Ishikawa (cell line): ENCODE results near the gene MOB3A.

Experiments
- CEBPB ChIP-seq: IDR thresholded peaks from 2 replicates; pipeline ENCODE4 v1.6.1; 2012
- CREB1 ChIP-seq: IDR thresholded peaks from 2 replicates; pipeline ENCODE4 v1.6.1; 2012; ENCODE audit warnings: low read depth
- EGR1 ChIP-seq: IDR thresholded peaks from 2 replicates; pipeline ENCODE4 v1.6.1; 2012
- EP300 ChIP-seq: IDR thresholded peaks from 2 replicates; pipeline ENCODE4 v1.6.1; 2012; ENCODE audit warnings: borderline replicate concordance
- FOXM1 ChIP-seq: IDR thresholded peaks from 2 replicates; pipeline ENCODE4 v1.6.1; 2012; ENCODE audit warnings: low read depth, borderline replicate concordance
- MAX ChIP-seq: IDR thresholded peaks from 2 replicates; pipeline ENCODE4 v1.6.1; 2012
- NFIC ChIP-seq: IDR thresholded peaks from 2 replicates; pipeline ENCODE4 v1.6.1; 2012
- RAD21 ChIP-seq: IDR thresholded peaks from 2 replicates; pipeline ENCODE4 v1.6.1; 2012; ENCODE audit warnings: low read depth
- TAF1 ChIP-seq: IDR thresholded peaks from 2 replicates; pipeline ENCODE4 v1.6.1; 2012; ENCODE audit warnings: low read depth, mild to moderate bottlenecking
- TCF12 ChIP-seq: IDR thresholded peaks from 2 replicates; pipeline ENCODE4 v1.6.1; 2012; ENCODE audit warnings: low read depth
- TEAD4 ChIP-seq: IDR thresholded peaks from 2 replicates; pipeline ENCODE4 v1.6.1; 2012
- YY1 ChIP-seq: IDR thresholded peaks from 2 replicates; pipeline ENCODE4 v1.6.1; 2012; ENCODE audit warnings: low read depth
- ZBTB7A ChIP-seq: IDR thresholded peaks from 2 replicates; pipeline ENCODE4 v1.6.1; 2012; ENCODE audit warnings: low read depth
- TF ChIP-seq, protein P1 (sequence below): IDR thresholded peaks from 2 replicates; pipeline ENCODE4 v1.6.1; 2012; ENCODE audit warnings: low read depth, mild to moderate bottlenecking
- TF ChIP-seq, protein P2 (sequence below): IDR thresholded peaks from 2 replicates; pipeline ENCODE4 v1.6.1; 2012

The MOB3A gene

DNA sequence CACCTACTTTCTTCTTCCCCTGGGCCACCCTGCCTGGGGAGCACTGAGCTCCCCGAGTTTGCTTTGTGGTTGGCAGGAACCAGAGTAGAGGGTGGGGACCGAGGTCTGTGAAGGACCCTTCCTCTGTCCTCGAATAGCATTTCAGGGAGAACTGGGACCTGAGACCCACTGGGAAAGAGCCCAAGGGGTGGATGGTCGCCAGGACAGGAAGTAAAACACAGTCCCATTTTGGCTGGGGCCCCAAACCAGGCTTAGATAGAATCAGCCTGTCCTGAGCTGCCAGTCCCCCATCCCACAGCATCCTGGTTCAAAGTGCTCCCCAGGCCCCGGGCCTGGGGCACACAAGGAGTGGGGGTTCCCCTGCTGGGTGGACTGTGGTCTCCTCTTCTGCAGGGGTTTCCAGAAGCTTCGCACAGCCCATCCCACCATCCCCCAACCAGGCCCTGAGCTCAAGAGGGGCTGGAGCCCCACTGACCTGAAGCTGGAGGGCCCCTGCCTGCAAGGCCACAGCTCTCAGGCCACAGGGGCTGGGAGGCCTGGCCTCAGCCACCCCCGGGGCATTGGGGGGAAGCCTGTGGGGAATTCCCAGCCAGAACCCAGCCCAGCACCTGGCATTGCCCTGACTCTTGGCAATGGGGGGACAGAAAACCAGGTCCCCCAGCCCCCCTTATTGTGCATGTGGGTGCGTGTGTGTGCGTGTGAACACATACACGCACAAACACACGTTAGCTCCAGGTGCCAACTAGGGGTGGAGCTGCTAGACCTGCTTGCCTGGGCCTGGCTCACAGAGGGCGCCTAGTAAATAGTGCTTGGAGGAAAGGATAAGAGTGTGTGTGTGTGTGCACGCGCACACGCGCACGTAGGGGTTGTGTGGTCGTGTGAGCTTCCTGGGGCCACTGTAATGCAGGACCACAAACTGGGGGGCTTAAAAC lies 44.1 kb downstream of the MOB3A start:
- TF ChIP-seq CEBPB (no peak), NFIC (no peak), RAD21 (no peak), CREB1 (no peak), TAF1 (no peak), MAX (no peak), TEAD4 (no peak), EGR1 (no peak), TCF12 (no peak), FOXM1 (no peak), EP300 (no peak), YY1 (no peak), ZBTB7A (no peak)
- TF ChIP-seq, protein P1, sequence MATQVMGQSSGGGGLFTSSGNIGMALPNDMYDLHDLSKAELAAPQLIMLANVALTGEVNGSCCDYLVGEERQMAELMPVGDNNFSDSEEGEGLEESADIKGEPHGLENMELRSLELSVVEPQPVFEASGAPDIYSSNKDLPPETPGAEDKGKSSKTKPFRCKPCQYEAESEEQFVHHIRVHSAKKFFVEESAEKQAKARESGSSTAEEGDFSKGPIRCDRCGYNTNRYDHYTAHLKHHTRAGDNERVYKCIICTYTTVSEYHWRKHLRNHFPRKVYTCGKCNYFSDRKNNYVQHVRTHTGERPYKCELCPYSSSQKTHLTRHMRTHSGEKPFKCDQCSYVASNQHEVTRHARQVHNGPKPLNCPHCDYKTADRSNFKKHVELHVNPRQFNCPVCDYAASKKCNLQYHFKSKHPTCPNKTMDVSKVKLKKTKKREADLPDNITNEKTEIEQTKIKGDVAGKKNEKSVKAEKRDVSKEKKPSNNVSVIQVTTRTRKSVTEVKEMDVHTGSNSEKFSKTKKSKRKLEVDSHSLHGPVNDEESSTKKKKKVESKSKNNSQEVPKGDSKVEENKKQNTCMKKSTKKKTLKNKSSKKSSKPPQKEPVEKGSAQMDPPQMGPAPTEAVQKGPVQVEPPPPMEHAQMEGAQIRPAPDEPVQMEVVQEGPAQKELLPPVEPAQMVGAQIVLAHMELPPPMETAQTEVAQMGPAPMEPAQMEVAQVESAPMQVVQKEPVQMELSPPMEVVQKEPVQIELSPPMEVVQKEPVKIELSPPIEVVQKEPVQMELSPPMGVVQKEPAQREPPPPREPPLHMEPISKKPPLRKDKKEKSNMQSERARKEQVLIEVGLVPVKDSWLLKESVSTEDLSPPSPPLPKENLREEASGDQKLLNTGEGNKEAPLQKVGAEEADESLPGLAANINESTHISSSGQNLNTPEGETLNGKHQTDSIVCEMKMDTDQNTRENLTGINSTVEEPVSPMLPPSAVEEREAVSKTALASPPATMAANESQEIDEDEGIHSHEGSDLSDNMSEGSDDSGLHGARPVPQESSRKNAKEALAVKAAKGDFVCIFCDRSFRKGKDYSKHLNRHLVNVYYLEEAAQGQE, result no peak
- TF ChIP-seq, protein P2, sequence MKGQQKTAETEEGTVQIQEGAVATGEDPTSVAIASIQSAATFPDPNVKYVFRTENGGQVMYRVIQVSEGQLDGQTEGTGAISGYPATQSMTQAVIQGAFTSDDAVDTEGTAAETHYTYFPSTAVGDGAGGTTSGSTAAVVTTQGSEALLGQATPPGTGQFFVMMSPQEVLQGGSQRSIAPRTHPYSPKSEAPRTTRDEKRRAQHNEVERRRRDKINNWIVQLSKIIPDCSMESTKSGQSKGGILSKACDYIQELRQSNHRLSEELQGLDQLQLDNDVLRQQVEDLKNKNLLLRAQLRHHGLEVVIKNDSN, result no peak

- TF ChIP-seq TEAD4 (peak; percentile 30; the same call in 1 of the 2 replicates), TAF1 (peak; percentile 85; the same call in 1 of the 2 replicates), CREB1 (no peak), EP300 (no peak), TCF12 (no peak), EGR1 (peak; percentile 44; the same call in 1 of the 2 replicates), ZBTB7A (peak; percentile 90), CEBPB (no peak), FOXM1 (no peak), YY1 (peak; percentile 48; the same call in 1 of the 2 replicates), MAX (peak; percentile 2; the same call in 1 of the 2 replicates)
- TF ChIP-seq, protein P1, result no peak
Observed at GRCh38 chr19:2050991-2051772, 44.9 kb downstream of the MOB3A start, which contains the start of gene MKNK2. MKNK2 (minus strand) TSS chr19:2051244; CDS start chr19:2050851, 393 bp downstream.

DNA sequence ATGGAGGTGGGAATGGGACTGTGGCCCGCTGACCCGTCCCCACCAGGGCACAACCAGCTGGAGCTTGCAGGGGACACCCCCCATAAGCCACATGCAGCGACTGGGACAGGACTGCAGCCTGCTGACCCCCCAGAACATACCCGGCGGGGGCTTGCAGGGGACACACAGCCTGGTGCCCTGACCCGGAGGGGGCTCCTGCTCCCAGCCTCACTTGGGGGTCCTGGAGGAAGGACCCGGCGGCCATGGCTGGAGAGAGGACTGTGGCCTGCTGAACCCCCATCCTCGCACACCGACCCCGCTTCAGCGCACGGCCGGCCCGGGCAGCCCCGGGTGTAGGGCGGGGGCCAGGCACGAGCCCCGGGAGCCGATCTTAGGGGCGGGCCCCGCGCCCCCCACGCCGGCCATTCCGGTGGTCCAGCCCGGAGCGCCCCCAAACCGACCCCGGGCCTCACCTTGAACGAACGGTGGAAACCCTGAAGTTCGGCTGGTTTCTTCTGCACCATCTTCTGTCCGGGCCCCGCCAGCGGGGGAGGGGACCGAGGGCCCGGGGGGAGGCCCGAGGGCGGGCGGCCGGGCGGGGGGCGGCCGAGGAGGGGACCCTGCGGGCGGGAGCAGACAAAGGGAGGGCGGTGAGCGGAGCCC lies 45.7 kb downstream of the MOB3A start:
- TF ChIP-seq, protein P1, result no peak
- peak; percentile 87; the same call in 1 of the 2 replicates for TF ChIP-seq ZBTB7A
- TF ChIP-seq MAX, result 0 out of 2 replicates have a peak, but pooled peaks have one; percentile 7
